Ectodermal cell (in vitro differentiated cells): ENCODE results near the gene UGT1A9.
"Not testable (repeated sequence)": the region's sequence is repeated elsewhere in the genome, so short reads cannot be mapped to it uniquely, and the experiment has no call there.

Experiments
- H3K27ac ChIP-seq: 2 replicates; pipeline ENCODE4 v1.7.0; 2013; ENCODE audit warnings: mild to moderate bottlenecking, low read depth, low read length; ENCODE audit not compliant: insufficient read depth, poor library complexity, severe bottlenecking
- H3K27me3 ChIP-seq: 2 replicates; pipeline ENCODE4 v1.7.0; 2013; ENCODE audit warnings: mild to moderate bottlenecking, low read length; ENCODE audit not compliant: insufficient read depth, control insufficient read depth, poor library complexity, severe bottlenecking
- H3K36me3 ChIP-seq: one replicate; pipeline ENCODE4 v1.7.0; 2013; ENCODE audit warnings: low read length; ENCODE audit not compliant: control insufficient read depth, insufficient read depth
- H3K4me1 ChIP-seq: one replicate; pipeline ENCODE4 v1.7.0; 2013; ENCODE audit warnings: low read length; ENCODE audit not compliant: control insufficient read depth, insufficient read depth
- H3K4me3 ChIP-seq: 2 replicates; pipeline ENCODE4 v1.7.0; 2013; ENCODE audit warnings: low read depth, low read length, control low read depth; ENCODE audit not compliant: insufficient read depth
- H3K9me3 ChIP-seq: 2 replicates; pipeline ENCODE4 v1.7.0; 2013; ENCODE audit warnings: mild to moderate bottlenecking, low read length, moderate library complexity; ENCODE audit not compliant: control insufficient read depth
- WGBS, 2 experiments: methylation state at CpG; one replicate each; pipeline ENCODE4 v1.1.7; 2013; ENCODE audit warnings: missing lambda C conversion rate in 2 of 2; 5-methylcytosine and 5-hydroxymethylcytosine counted together

UGT1A9 gene

DNA sequence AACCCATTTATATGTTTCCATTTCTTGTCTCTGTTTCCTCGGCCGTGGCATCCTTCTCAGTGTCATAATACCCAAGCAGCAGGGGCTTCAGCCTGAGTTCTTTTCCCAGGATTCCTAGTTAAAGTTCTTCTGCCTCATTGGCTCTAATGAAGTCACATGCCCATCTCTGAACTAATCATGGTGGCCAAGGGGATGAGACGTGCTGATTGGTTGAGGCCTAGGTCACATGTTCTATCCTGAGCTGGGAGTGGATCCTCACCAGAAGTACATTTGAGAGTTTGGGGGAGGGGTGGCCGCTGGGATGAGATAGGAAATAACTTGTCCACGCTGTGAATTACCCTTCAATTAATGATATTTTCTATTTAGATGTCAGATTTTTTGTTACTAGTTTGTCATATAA is 37.2 kb downstream of the UGT1A9 start:
- H3K27me3 ChIP-seq, result no peaks in the 10 kb centered on the region
- no peaks in the 10 kb centered on the region for H3K4me1 ChIP-seq
- H3K27ac ChIP-seq, result no peak overlapping the region
- H3K4me3 ChIP-seq, result no peak overlapping the region
- H3K9me3 ChIP-seq, result no peaks in the 10 kb centered on the region
- WGBS, 2 experiments, result 92 to 97% methylated on average over 3 to 4 of the region's 5 CpGs
- no peaks in the 10 kb centered on the region for H3K36me3 ChIP-seq

DNA sequence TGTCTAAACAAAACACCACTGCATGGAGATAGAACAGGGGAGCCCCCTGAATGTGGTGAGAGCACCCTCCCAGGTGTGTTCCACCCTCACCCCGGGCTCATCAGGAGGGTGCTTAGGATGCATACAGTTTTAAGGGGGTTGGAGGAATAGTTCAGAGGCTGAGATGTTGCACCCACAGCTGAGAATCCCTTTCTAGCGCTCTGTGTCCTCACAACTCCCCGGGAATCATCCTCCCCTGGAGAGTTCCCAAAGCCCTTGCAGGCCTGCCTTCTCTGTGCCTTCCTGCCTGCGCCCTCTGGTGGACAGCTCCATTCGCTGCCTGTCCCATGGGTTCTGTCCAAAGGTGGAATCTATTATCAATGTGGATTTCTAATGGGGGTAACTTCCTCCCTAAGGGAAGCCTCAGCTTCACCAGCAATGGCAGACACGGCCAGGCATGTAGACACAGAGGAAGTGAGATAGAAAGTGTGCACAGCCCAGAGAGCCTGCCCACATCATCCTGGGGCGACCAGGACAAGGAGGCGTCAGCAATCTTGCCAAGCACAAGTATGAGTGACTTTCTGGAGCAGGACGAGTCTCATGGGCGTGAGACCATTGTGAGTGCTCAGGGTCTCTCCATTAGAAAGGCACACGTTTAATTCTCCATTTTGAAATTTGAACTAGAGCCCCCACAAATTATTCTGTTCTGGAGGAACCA is 39.8 kb downstream of the UGT1A9 start:
- Histone ChIP-seq H3K4me3 (no peak overlapping the region), H3K27ac (no peak overlapping the region), H3K4me1 (no peaks in the 10 kb centered on the region), H3K9me3 (no peaks in the 10 kb centered on the region), H3K27me3 (no peaks in the 10 kb centered on the region), H3K36me3 (no peaks in the 10 kb centered on the region)
- 51 to 52% methylated on average over 11 of the region's 11 CpGs for WGBS, 2 experiments

GRCh38 chr2:233712611-233713261 is 41.0 kb downstream of the UGT1A9 start, which contains the start of gene UGT1A5:
Gene UGT1A5 (plus strand): TSS chr2:233712907. CDS start chr2:233712992, 85 bp downstream.
- Histone ChIP-seq H3K27ac (no peak within 1 kb of the TSS), H3K4me3 (no peak within 1 kb of the TSS), H3K4me1 (no peaks in the 10 kb centered on the region), H3K27me3 (no peaks in the 10 kb centered on the region), H3K36me3 (no peaks in the 10 kb centered on the region), H3K9me3 (no peaks in the 10 kb centered on the region)
- 94% methylated on average over 14 of the region's 14 CpGs for WGBS, 2 experiments

DNA sequence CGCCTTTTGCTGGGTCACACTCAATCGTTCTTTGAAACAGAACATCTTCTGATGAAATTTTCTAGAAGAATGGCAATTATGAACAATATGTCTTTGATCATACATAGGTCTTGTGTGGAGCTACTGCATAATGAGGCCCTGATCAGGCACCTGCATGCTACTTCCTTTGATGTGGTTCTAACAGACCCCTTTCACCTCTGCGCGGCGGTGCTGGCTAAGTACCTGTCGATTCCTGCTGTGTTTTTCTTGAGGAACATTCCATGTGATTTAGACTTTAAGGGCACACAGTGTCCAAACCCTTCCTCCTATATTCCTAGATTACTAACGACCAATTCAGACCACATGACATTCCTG is 41.5 kb downstream of the UGT1A9 start:
- Histone ChIP-seq H3K27me3 (no peaks in the 10 kb centered on the region), H3K4me1 (no peaks in the 10 kb centered on the region), H3K9me3 (no peaks in the 10 kb centered on the region), H3K4me3 (no peak overlapping the region), H3K36me3 (no peaks in the 10 kb centered on the region), H3K27ac (no peak overlapping the region)
- WGBS, 2 experiments, result 92 to 96% methylated on average over 7 of the region's 7 CpGs

GRCh38 chr2:233714121-233714520 is 42.4 kb downstream of the UGT1A9 start:
- no peaks in the 10 kb centered on the region for H3K36me3 ChIP-seq
- 91% methylated on average over 2 of the region's 2 CpGs for WGBS, 2 experiments
- no peaks in the 10 kb centered on the region for H3K9me3 ChIP-seq
- H3K27me3 ChIP-seq, result no peaks in the 10 kb centered on the region
- H3K4me3 ChIP-seq, result no peak overlapping the region
- no peak overlapping the region for H3K27ac ChIP-seq
- no peaks in the 10 kb centered on the region for H3K4me1 ChIP-seq

- H3K36me3 ChIP-seq, result no peaks in the 10 kb centered on the region
- WGBS, 2 experiments, result 92% methylated on average over 7 of the region's 7 CpGs
- no peak within 1 kb of the TSS for H3K4me3 ChIP-seq
- H3K4me1 ChIP-seq, result no peaks in the 10 kb centered on the region
- H3K9me3 ChIP-seq, result no peaks in the 10 kb centered on the region
- no peaks in the 10 kb centered on the region for H3K27me3 ChIP-seq
- H3K27ac ChIP-seq, result no peak within 1 kb of the TSS
Observed at GRCh38 chr2:233718552-233718951, 46.9 kb downstream of the UGT1A9 start, which contains the start of gene UGT1A4. Gene UGT1A4 (plus strand): TSS chr2:233718736. CDS start chr2:233718821, 85 bp downstream.

GRCh38 chr2:233728723-233729301 is 57.1 kb downstream of the UGT1A9 start, which contains the start of gene UGT1A3:
Gene UGT1A3 (plus strand): TSS chr2:233729042. CDS start chr2:233729127, 85 bp downstream.
- Histone ChIP-seq H3K9me3 (no peaks in the 10 kb centered on the region), H3K4me1 (no peaks in the 10 kb centered on the region), H3K36me3 (no peaks in the 10 kb centered on the region), H3K27ac (no peak within 1 kb of the TSS), H3K27me3 (no peaks in the 10 kb centered on the region), H3K4me3 (no peak within 1 kb of the TSS)
- 92 to 94% methylated on average over 8 of the region's 8 CpGs for WGBS, 2 experiments

GRCh38 chr2:233736868-233737653 is 65.4 kb downstream of the UGT1A9 start:
- H3K27ac ChIP-seq, H3K4me1 ChIP-seq, H3K36me3 ChIP-seq, H3K4me3 ChIP-seq, H3K27me3 ChIP-seq, H3K9me3 ChIP-seq: not testable (repeated sequence)
- WGBS, 2 experiments, result 90 to 94% methylated on average over 14 of the region's 14 CpGs

DNA sequence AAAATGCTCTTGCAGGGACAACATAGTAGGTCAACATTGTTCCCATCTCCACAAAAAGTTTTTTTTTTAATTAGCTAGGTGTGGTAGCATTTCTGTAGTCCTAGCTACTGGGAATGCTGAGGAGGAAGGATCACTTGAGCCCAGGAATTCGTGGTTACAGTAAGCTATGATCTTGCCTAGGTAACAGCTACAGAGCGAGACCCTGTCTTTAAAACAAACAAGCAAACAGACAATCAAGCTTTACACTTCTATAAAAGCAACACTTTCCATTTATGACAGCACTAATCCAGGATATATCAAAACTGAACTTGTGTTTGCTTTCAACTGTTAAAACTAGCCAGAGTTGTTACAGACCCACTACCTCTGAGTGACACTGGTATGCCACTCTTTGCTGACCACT is 69.2 kb downstream of the UGT1A9 start:
- Histone ChIP-seq H3K27ac (no peak overlapping the region), H3K4me3 (no peak overlapping the region), H3K4me1 (no peaks in the 10 kb centered on the region), H3K36me3 (no peaks in the 10 kb centered on the region), H3K27me3 (no peaks in the 10 kb centered on the region), H3K9me3 (no peaks in the 10 kb centered on the region)
- 82 to 91% methylated on average over 2 of the region's 2 CpGs for whole genome bisulfite sequencing, 2 experiments
